T-helper 2 cell treated with Interferon-gamma antibody and Interleukin-4, amounts not matched to agents 5 μg/mL and 100 μg/mL, for 36 hours (primary cell): Measurements from ENCODE around the gene MTMR1.

Experiments
- DNase-seq: peaks from one replicate; pipeline ENCODE4 v3.0.0; 2021; ENCODE audit warnings: low spot score
- H3K27ac Mint-ChIP-seq: one replicate; pipeline ENCODE4 v1.8.0; 2021; ENCODE audit warnings: mild to moderate bottlenecking, mixed read lengths
- H3K27me3 Mint-ChIP-seq: one replicate; pipeline ENCODE4 v1.8.0; 2021; ENCODE audit warnings: low read depth, mixed read lengths
- H3K36me3 Mint-ChIP-seq: one replicate; pipeline ENCODE4 v1.8.0; 2021; ENCODE audit warnings: low read depth, mixed read lengths
- H3K4me1 Mint-ChIP-seq: one replicate; pipeline ENCODE4 v1.8.0; 2021; ENCODE audit warnings: low read depth, mixed read lengths
- H3K4me3 Mint-ChIP-seq: one replicate; pipeline ENCODE4 v1.8.0; 2022; ENCODE audit warnings: mild to moderate bottlenecking, moderate library complexity, mixed read lengths
- H3K9me3 Mint-ChIP-seq: one replicate; pipeline ENCODE4 v1.8.0; 2021; ENCODE audit warnings: mixed read lengths

The MTMR1 gene

DNA sequence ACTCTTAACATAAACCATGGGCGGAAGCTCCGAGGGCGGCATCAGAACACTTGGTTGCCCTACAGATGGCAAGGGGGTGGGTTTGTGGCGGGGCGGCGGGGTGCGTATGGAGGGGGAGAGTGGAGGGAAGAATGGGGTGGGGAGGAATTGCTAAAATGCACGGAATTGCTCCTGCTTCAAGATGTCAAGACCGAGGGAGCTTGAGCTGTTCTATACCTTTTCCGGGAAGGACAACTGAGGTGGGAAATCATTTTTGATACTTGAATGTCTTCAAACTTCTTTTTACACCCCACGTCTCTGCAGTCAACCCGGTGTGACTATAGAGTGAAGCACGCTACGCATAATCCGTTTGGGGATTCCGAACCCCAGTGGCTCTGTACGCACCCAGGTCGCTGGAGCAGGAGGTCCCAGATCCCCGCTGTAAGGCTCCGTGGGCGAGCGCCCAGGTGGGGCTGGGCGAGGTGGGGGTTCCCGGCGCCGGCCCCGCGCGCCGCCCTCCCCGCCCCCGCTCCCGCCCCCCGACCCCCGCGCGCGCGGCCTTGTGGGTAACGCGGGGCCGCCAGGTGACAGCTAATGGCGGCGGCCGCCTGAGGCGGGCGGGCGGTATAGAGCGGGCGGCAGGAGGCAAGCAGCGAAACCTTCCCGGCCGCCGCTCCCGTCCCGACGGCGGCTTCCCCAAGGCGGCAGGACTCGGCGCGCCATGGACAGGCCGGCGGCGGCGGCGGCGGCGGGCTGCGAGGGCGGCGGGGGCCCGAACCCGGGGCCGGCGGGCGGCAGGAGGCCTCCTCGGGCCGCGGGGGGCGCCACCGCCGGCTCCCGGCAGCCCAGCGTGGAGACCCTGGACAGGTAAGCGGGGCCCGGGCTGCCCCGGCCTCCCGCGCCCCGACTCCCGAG is at the start of gene MTMR1:
Gene MTMR1 (plus strand): TSS at position 566 of the 894 bp plus-strand sequence. CDS start 135 bp downstream, at position 701.
- Mint-ChIP-seq H3K4me1 (peaks cover 52% of the 10 kb centered on the region), H3K36me3 (peaks cover 21% of the 10 kb centered on the region), H3K9me3 (no peaks in the 10 kb centered on the region), H3K4me3 (peak within 1 kb of the TSS; percentile 94), H3K27ac (peak within 1 kb of the TSS; percentile 97), H3K27me3 (no peaks in the 10 kb centered on the region)
- peak; percentile 39 for DNase-seq

GRCh38 chrX:150643958-150644357 is 49.2 kb upstream of the MTMR1 start:
- DNase-seq: no peak
- Mint-ChIP-seq H3K4me1 (no peaks in the 10 kb centered on the region), H3K27ac (no peak overlapping the region)

GRCh38 chrX:150644422-150644821 is 48.8 kb upstream of the MTMR1 start:
- no peak for DNase-seq
- Mint-ChIP-seq H3K4me3 (no peak overlapping the region), H3K27ac (no peak overlapping the region), H3K9me3 (no peaks in the 10 kb centered on the region), H3K4me1 (no peaks in the 10 kb centered on the region), H3K27me3 (no peaks in the 10 kb centered on the region), H3K36me3 (peaks cover 40% of the 10 kb centered on the region)

More at GRCh38 chrX:150643958-150644357, 49.2 kb upstream of the MTMR1 start:
- Mint-ChIP-seq H3K9me3 (no peaks in the 10 kb centered on the region), H3K27me3 (no peaks in the 10 kb centered on the region), H3K4me3 (no peak overlapping the region), H3K36me3 (peaks cover 36% of the 10 kb centered on the region)

GRCh38 chrX:150647331-150647730 is 45.9 kb upstream of the MTMR1 start:
- no peaks in the 10 kb centered on the region for H3K4me1 Mint-ChIP-seq
- H3K9me3 Mint-ChIP-seq: no peaks in the 10 kb centered on the region
- no peaks in the 10 kb centered on the region for H3K27me3 Mint-ChIP-seq
- H3K36me3 Mint-ChIP-seq: peaks cover 48% of the 10 kb centered on the region
- no peak overlapping the region for H3K4me3 Mint-ChIP-seq
- DNase-seq: no peak
- no peak overlapping the region for H3K27ac Mint-ChIP-seq

- Mint-ChIP-seq H3K4me1 (no peaks in the 10 kb centered on the region), H3K4me3 (no peak overlapping the region), H3K9me3 (no peaks in the 10 kb centered on the region), H3K27ac (no peak overlapping the region), H3K36me3 (peaks cover 51% of the 10 kb centered on the region), H3K27me3 (no peaks in the 10 kb centered on the region)
- no peak for DNase-seq
Measured at GRCh38 chrX:150648296-150648940, 44.8 kb upstream of the MTMR1 start.

GRCh38 chrX:150649096-150649870 is 43.9 kb upstream of the MTMR1 start:
- Mint-ChIP-seq H3K36me3 (peaks cover 52% of the 10 kb centered on the region), H3K4me1 (no peaks in the 10 kb centered on the region), H3K9me3 (no peaks in the 10 kb centered on the region), H3K27me3 (no peaks in the 10 kb centered on the region), H3K27ac (no peak overlapping the region), H3K4me3 (no peak overlapping the region)
- DNase-seq: no peak

GRCh38 chrX:150651906-150652305 is 41.3 kb upstream of the MTMR1 start:
- no peak for DNase-seq
- Mint-ChIP-seq H3K27me3 (no peaks in the 10 kb centered on the region), H3K36me3 (peaks cover 52% of the 10 kb centered on the region), H3K4me1 (peaks cover 3% of the 10 kb centered on the region), H3K27ac (no peak overlapping the region), H3K4me3 (no peak overlapping the region), H3K9me3 (no peaks in the 10 kb centered on the region)

GRCh38 chrX:150655788-150656187 is 37.4 kb upstream of the MTMR1 start:
- Mint-ChIP-seq H3K27ac (no peak overlapping the region), H3K27me3 (no peaks in the 10 kb centered on the region), H3K4me1 (peaks cover 3% of the 10 kb centered on the region), H3K4me3 (no peak overlapping the region), H3K36me3 (peaks cover 51% of the 10 kb centered on the region), H3K9me3 (no peaks in the 10 kb centered on the region)
- DNase-seq: no peak

DNA sequence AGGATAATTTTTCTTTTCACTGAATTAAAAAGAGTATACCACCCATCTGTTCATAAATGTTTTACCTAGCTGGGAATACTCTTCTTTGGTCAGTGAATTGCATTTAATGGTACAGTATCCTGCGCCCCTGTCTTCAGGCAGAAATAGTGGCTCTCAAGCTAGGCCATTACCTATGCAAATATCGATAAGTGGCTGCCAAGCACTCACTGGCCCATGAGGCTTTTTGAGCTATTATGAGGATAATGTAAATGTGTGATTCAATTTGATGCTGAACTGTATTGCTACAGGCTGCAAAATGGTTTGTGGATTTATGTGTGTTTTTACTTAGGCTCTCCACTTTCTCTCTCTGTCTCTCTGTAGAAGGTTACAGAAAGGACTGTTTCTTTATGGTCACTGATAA is 30.1 kb upstream of the MTMR1 start:
- no peak overlapping the region for H3K4me3 Mint-ChIP-seq
- H3K27ac Mint-ChIP-seq: no peak overlapping the region
- no peaks in the 10 kb centered on the region for H3K9me3 Mint-ChIP-seq
- no peak for DNase-seq
- no peaks in the 10 kb centered on the region for H3K27me3 Mint-ChIP-seq
- H3K4me1 Mint-ChIP-seq: no peaks in the 10 kb centered on the region
- H3K36me3 Mint-ChIP-seq: peaks cover 46% of the 10 kb centered on the region

DNA sequence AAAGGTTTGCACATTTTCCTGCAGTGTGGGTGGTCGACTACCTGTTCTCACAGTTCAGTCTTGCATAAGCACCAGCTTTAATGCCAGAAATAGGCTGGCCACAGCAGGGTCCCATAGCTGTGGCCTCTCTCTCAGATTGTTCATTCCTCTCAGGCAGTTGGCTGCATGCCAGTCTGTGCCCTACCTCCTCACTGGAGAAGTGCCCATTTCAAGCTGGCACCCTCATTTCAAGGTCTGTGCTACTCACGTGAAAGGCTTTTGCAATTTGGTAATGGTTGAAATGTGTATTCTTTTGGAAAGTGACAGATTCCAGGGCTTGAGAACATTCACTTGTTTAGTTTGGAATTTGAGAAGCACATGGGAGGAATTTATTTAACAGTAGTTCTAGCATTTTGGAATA is 28.9 kb upstream of the MTMR1 start:
- Mint-ChIP-seq H3K36me3 (peaks cover 53% of the 10 kb centered on the region), H3K4me1 (no peaks in the 10 kb centered on the region), H3K27me3 (no peaks in the 10 kb centered on the region), H3K9me3 (no peaks in the 10 kb centered on the region), H3K4me3 (no peak overlapping the region), H3K27ac (no peak overlapping the region)
- no peak for DNase-seq

GRCh38 chrX:150676221-150676620 is 17.0 kb upstream of the MTMR1 start:
- DNase-seq: no peak
- Mint-ChIP-seq H3K9me3 (no peaks in the 10 kb centered on the region), H3K27ac (no peak overlapping the region), H3K4me1 (no peaks in the 10 kb centered on the region), H3K36me3 (peaks cover 9% of the 10 kb centered on the region), H3K4me3 (no peak overlapping the region), H3K27me3 (no peaks in the 10 kb centered on the region)

GRCh38 chrX:150680974-150681373 is 12.2 kb upstream of the MTMR1 start:
- Mint-ChIP-seq H3K27ac (no peak overlapping the region), H3K9me3 (no peaks in the 10 kb centered on the region), H3K27me3 (no peaks in the 10 kb centered on the region), H3K4me3 (no peak overlapping the region), H3K36me3 (no peaks in the 10 kb centered on the region), H3K4me1 (peaks cover 2% of the 10 kb centered on the region)
- DNase-seq: no peak

GRCh38 chrX:150683112-150683511 is 10.1 kb upstream of the MTMR1 start:
- no peak for DNase-seq
- Mint-ChIP-seq H3K4me1 (peaks cover 2% of the 10 kb centered on the region), H3K27me3 (no peaks in the 10 kb centered on the region), H3K9me3 (no peaks in the 10 kb centered on the region), H3K27ac (no peak overlapping the region), H3K4me3 (no peak overlapping the region), H3K36me3 (no peaks in the 10 kb centered on the region)
